BJ (cell line): ENCODE data around the gene MADCAM1. TPM values are rescaled to one million over a fixed set of nuclear protein-coding genes. Genes with fewer than 3 reads are reported as not detected.
A peak's percentile ranks its signal among the peaks of the same experiment; 100 is the strongest.

ENCODE experiments used
- CTCF ChIA-PET: fragments of 350-600 bp; formaldehyde crosslinking; extraction: SDS; loops from one replicate; lab custom pipeline; 2021; ENCODE audit warnings: antibody characterized with exemption, inconsistent platforms; lab: Yijun Ruan, JAX
- POLR2A ChIA-PET: fragments of 300-600 bp; sonication (Branson Sonifier 250); formaldehyde crosslinking; extraction: SDS; loops from one replicate; lab custom pipeline; 2021; ENCODE audit warnings: antibody characterized with exemption; lab: Charles Lee
- DNase-seq: peaks from one replicate; pipeline ENCODE4 v3.0.0-alpha.2; 2011; ENCODE audit warnings: low read depth
- H3K27me3 ChIP-seq: 2 replicates; pipeline ENCODE4 v1.6.0; 2011; ENCODE audit warnings: low read length; ENCODE audit not compliant: control insufficient read depth, insufficient read depth
- H3K36me3 ChIP-seq: 2 replicates; pipeline ENCODE4 v1.5.1; 2011; ENCODE audit warnings: low read length; ENCODE audit not compliant: control insufficient read depth, insufficient read depth
- H3K4me3 ChIP-seq: 2 replicates; pipeline ENCODE4 v1.5.1; 2011; ENCODE audit warnings: low read depth, mild to moderate bottlenecking, control low read depth, low read length
- CTCF ChIP-seq: IDR thresholded peaks from 2 replicates; pipeline ENCODE4 v1.5.1; 2011; ENCODE audit warnings: low read depth, mild to moderate bottlenecking, control low read depth, inconsistent platforms, low read length, moderate library complexity; ENCODE audit not compliant: insufficient read depth
- polyA plus RNA-seq: library from polyadenylated mRNA; depleted of rRNA; stranded (reverse); fragments of >200 nt; gene quantifications from 2 replicates; pipeline ENCODE4 v1.2.3, GENCODE V29; 2011

The MADCAM1 gene
- polyA plus RNA-seq, 1 experiment = 0.10 TPM

- TF ChIP-seq CTCF = no peak
- no peak for DNase-seq
- ChIA-PET CTCF (interaction anchor here (1.2 to 2.8 kb wide), 3 partner anchors 21 to 25 kb away, joined by 3 to 11 read pairs (median 6); no protein-coding TSS in a partner anchor), POLR2A (no interaction called here)
- H3K4me3 ChIP-seq = no peak overlapping the region
- peaks cover 2% of the 10 kb centered on the region; the same call in 1 of the 2 replicates for H3K27me3 ChIP-seq
- H3K36me3 ChIP-seq = no peaks in the 10 kb centered on the region
Measured at GRCh38 chr19:485583-486236, 10.6 kb upstream of the MADCAM1 start.

- ChIA-PET CTCF (interaction anchor here (0.9 to 1.6 kb wide), 2 partner anchors 18 to 22 kb away, joined by 3 to 6 read pairs; no protein-coding TSS in a partner anchor), POLR2A (interaction anchor here (0.6 to 0.7 kb wide), 2 partner anchors 161 to 780 kb away, joined by 3 to 4 read pairs; no protein-coding TSS in a partner anchor)
- peak; percentile 59 for DNase-seq
- TF ChIP-seq CTCF = no peak
- no peaks in the 10 kb centered on the region for H3K36me3 ChIP-seq
- peaks cover 2% of the 10 kb centered on the region; the same call in 1 of the 2 replicates for H3K27me3 ChIP-seq
- peak overlapping the region; percentile 92 for H3K4me3 ChIP-seq
Measured at GRCh38 chr19:488505-489417, 7.5 kb upstream of the MADCAM1 start.

GRCh38 chr19:489418-490196 is 6.7 kb upstream of the MADCAM1 start:
- Histone ChIP-seq H3K27me3 (peaks cover 2% of the 10 kb centered on the region; the same call in 1 of the 2 replicates), H3K4me3 (peak overlapping the region; percentile 92), H3K36me3 (no peaks in the 10 kb centered on the region)
- peak; percentile 29 for TF ChIP-seq CTCF
- DNase-seq = no peak
- CTCF ChIA-PET = interaction anchor here (0.9 to 1.6 kb wide), 2 partner anchors 17 to 21 kb away, joined by 3 to 6 read pairs; no protein-coding TSS in a partner anchor
- POLR2A ChIA-PET = interaction anchor here (0.6 to 0.7 kb wide), 2 partner anchors 162 to 779 kb away, joined by 3 to 4 read pairs; no protein-coding TSS in a partner anchor

- ChIA-PET CTCF (no interaction called here), POLR2A (no interaction called here)
- Histone ChIP-seq H3K27me3 (no peaks in the 10 kb centered on the region), H3K36me3 (no peaks in the 10 kb centered on the region), H3K4me3 (no peak overlapping the region)
- no peak for TF ChIP-seq CTCF
- DNase-seq = no peak
Measured at GRCh38 chr19:491146-491741, 5.0 kb upstream of the MADCAM1 start.
